PC-3 (cell line): Measurements from ENCODE around the gene VPS13A. TPM values are rescaled to one million over a fixed set of nuclear protein-coding genes. Genes with fewer than 3 reads are reported as not detected.

Experiments used
- ATAC-seq: fragments of 200-7000 bp; cut with Tn5 transposase; 2 replicates; pipeline ENCODE4 v1.9.1; 2020; ENCODE audit warnings: mild to moderate bottlenecking, moderate library complexity
- BruUV-seq: library from RNA; stranded (reverse); fragments of 400-500 nt; replicated peaks from 2 replicates; lab custom pipeline; 2021; lab: Mats Ljungman, UMichigan
- CTCF ChIA-PET: fragments of 300-600 bp; sonication (Branson Sonifier 250); formaldehyde crosslinking; loops from one replicate; lab custom pipeline; 2022; ENCODE audit warnings: antibody characterized with exemption; lab: Charles Lee
- POLR2A ChIA-PET: fragments of 300-600 bp; sonication (Branson Sonifier 250); formaldehyde crosslinking; loops from one replicate; lab custom pipeline; 2022; ENCODE audit warnings: antibody characterized with exemption; ENCODE audit not compliant: unreplicated experiment; lab: Charles Lee
- DNase-seq: peaks from one replicate; pipeline ENCODE4 v3.0.0-alpha.2; 2015
- H2AFZ ChIP-seq: fragments of 300-600 bp; sonication (generic); 2 replicates; pipeline ENCODE4 v1.6.0; 2016; ENCODE audit warnings: antibody characterized with exemption, low read length
- H3F3A ChIP-seq: fragments of 300-600 bp; sonication (generic); one replicate; pipeline ENCODE4 v1.6.0; 2017; ENCODE audit warnings: antibody characterized with exemption, low read length, control low read depth, mild to moderate bottlenecking; ENCODE audit not compliant: unreplicated experiment
- H3K27ac ChIP-seq: fragments of 300-600 bp; sonication (generic); 2 replicates; pipeline ENCODE4 v1.5.1; 2016; ENCODE audit warnings: mild to moderate bottlenecking, low read length
- H3K27me3 ChIP-seq: fragments of 300-600 bp; sonication (generic); 2 replicates; pipeline ENCODE4 v1.6.1; 2016; ENCODE audit warnings: low read length, mixed read lengths
- H3K36me3 ChIP-seq: fragments of 300-600 bp; sonication (generic); 2 replicates; pipeline ENCODE4 v1.6.1; 2016; ENCODE audit warnings: low read depth, mixed run types, low read length, mixed read lengths
- H3K4me1 ChIP-seq: fragments of 300-600 bp; sonication (generic); 2 replicates; pipeline ENCODE4 v1.5.1; 2016; ENCODE audit warnings: low read length; ENCODE audit not compliant: insufficient read depth
- H3K4me2 ChIP-seq: fragments of 300-600 bp; sonication (generic); 2 replicates; pipeline ENCODE4 v1.6.0; 2016; ENCODE audit warnings: low read length
- H3K4me3 ChIP-seq: fragments of 300-600 bp; sonication (generic); 2 replicates; pipeline ENCODE4 v1.5.1; 2016; ENCODE audit warnings: mild to moderate bottlenecking, low read length, mixed read lengths
- H3K79me2 ChIP-seq: fragments of 300-600 bp; sonication (generic); 2 replicates; pipeline ENCODE4 v1.6.1; 2017; ENCODE audit warnings: low read length, mixed read lengths
- H3K9ac ChIP-seq: fragments of 300-600 bp; sonication (generic); 2 replicates; pipeline ENCODE4 v1.6.0; 2016; ENCODE audit warnings: mild to moderate bottlenecking, low read length
- H3K9me2 ChIP-seq: fragments of 300-600 bp; sonication (generic); replicated peaks from 2 replicates; pipeline ENCODE4 v1.6.1; 2016; ENCODE audit warnings: mixed run types, low read length, mixed read lengths
- H3K9me3 ChIP-seq: fragments of 300-600 bp; sonication (generic); 2 replicates; pipeline ENCODE4 v1.6.1; 2016; ENCODE audit warnings: low read length, mixed read lengths
- H4K20me1 ChIP-seq: fragments of 300-600 bp; sonication (generic); 2 replicates; pipeline ENCODE4 v1.6.1; 2016; ENCODE audit warnings: low read length, mixed read lengths
- CTCF ChIP-seq: fragments of 300-600 bp; sonication (generic); conservative IDR thresholded peaks from 2 replicates; pipeline ENCODE4 v1.5.1; 2017; ENCODE audit warnings: antibody characterized with exemption, low read depth, mild to moderate bottlenecking, low read length
- EZH2 ChIP-seq: fragments of 300-600 bp; sonication (generic); IDR thresholded peaks from one replicate; pipeline ENCODE4 v1.6.1; 2017; ENCODE audit warnings: antibody characterized with exemption, mild to moderate bottlenecking, low read length; ENCODE audit not compliant: unreplicated experiment
- EZH2phosphoT487 ChIP-seq: fragments of 300-600 bp; sonication (generic); IDR thresholded peaks from 2 replicates; pipeline ENCODE4 v1.6.1; 2018; ENCODE audit warnings: mild to moderate bottlenecking, antibody characterized with exemption, low read length, borderline replicate concordance
- intact Hi-C: fragments of 100-400 bp; cut with micrococcal nuclease; formaldehyde crosslinking; loops from 2 replicates; pipeline ENCODE4 v1.9.0; 2023
- total RNA-seq: library from RNA; depleted of rRNA; stranded (reverse); fragments of >200 nt; gene quantifications from 2 replicates; pipeline ENCODE4 v1.2.3, GENCODE V29; 2014

Gene VPS13A
- total RNA-seq, 1 experiment from 2014 or later, result 17.5 TPM

GRCh38 chr9:77149879-77150278, 27.5 kb upstream of the VPS13A start:
- ChIA-PET POLR2A (no interaction called here), CTCF (no interaction called here)
- no peak overlapping the region for H3K27ac ChIP-seq
- H3K9me3 ChIP-seq, result no peaks in the 10 kb centered on the region
- H3K79me2 ChIP-seq, result no peaks in the 10 kb centered on the region
- H3K27me3 ChIP-seq, result peaks cover 11% of the 10 kb centered on the region; the same call in 1 of the 2 replicates
- no peaks in the 10 kb centered on the region for H3F3A ChIP-seq
- intact Hi-C loops, result loop anchor here (1.0 to 10.0 kb wide), 3 partner anchors 135 to 389 kb away; partner anchors contain the start of gene FOXB2
- ATAC-seq (no peak), DNase-seq (no peak)
- H3K36me3 ChIP-seq, result no peaks in the 10 kb centered on the region
- H3K9me2 ChIP-seq, result no peaks in the 10 kb centered on the region
- BruUV-seq, result no TSS peak
- no peak overlapping the region for H3K9ac ChIP-seq
- H3K4me1 ChIP-seq, result no peaks in the 10 kb centered on the region
- TF ChIP-seq CTCF (no peak), EZH2 (no peak), EZH2phosphoT487 (no peak)
- no peak overlapping the region for H3K4me3 ChIP-seq
- no peaks in the 10 kb centered on the region for H4K20me1 ChIP-seq
- no peak overlapping the region for H3K4me2 ChIP-seq
- H2AFZ ChIP-seq, result no peak overlapping the region

GRCh38 chr9:77152289-77152688, 25.0 kb upstream of the VPS13A start:
- H3F3A ChIP-seq, result no peaks in the 10 kb centered on the region
- no peak overlapping the region for H3K4me2 ChIP-seq
- H4K20me1 ChIP-seq, result no peaks in the 10 kb centered on the region
- CTCF ChIA-PET, result no interaction called here
- peaks cover 11% of the 10 kb centered on the region; the same call in 1 of the 2 replicates for H3K27me3 ChIP-seq
- no peaks in the 10 kb centered on the region for H3K4me1 ChIP-seq
- H3K9ac ChIP-seq, result no peak overlapping the region
- BruUV-seq, result no TSS peak
- TF ChIP-seq EZH2phosphoT487 (no peak), CTCF (no peak), EZH2 (no peak)
- H3K36me3 ChIP-seq, result no peaks in the 10 kb centered on the region
- H3K79me2 ChIP-seq, result no peaks in the 10 kb centered on the region
- no peaks in the 10 kb centered on the region for H3K9me2 ChIP-seq
- H3K4me3 ChIP-seq, result no peak overlapping the region
- no peak overlapping the region for H3K27ac ChIP-seq
- H3K9me3 ChIP-seq, result no peaks in the 10 kb centered on the region
- POLR2A ChIA-PET, result no interaction called here
- ATAC-seq, result no peak
- DNase-seq, result no peak
- intact Hi-C loops, result loop anchor here (10.0 kb wide), 1 partner anchor 137 kb away; the partner anchor contains the start of gene FOXB2
- no peak overlapping the region for H2AFZ ChIP-seq

- Histone ChIP-seq H3K9me2 (no peaks in the 10 kb centered on the region), H3K27ac (no peak overlapping the region), H3K4me1 (no peaks in the 10 kb centered on the region), H3K9me3 (no peaks in the 10 kb centered on the region), H4K20me1 (no peaks in the 10 kb centered on the region), H3K4me2 (no peak overlapping the region), H3K4me3 (no peak overlapping the region), H3K9ac (no peak overlapping the region), H3K27me3 (peaks cover 8% of the 10 kb centered on the region; the same call in 1 of the 2 replicates), H3K36me3 (no peaks in the 10 kb centered on the region), H2AFZ (no peak overlapping the region), H3K79me2 (no peaks in the 10 kb centered on the region), H3F3A (no peaks in the 10 kb centered on the region)
- no peak for TF ChIP-seq EZH2phosphoT487
- no peak for TF ChIP-seq CTCF
- no peak for TF ChIP-seq EZH2
- CTCF ChIA-PET, result interaction anchor here (0.6 kb wide), 1 partner anchor 595 kb away, joined by 5 read pairs; no protein-coding TSS in a partner anchor
- BruUV-seq, result no TSS peak
- POLR2A ChIA-PET, result no interaction called here
- intact Hi-C loops, result loop anchor here (10.0 kb wide), 1 partner anchor 142 kb away; the partner anchor contains the start of gene FOXB2
- ATAC-seq (no peak), DNase-seq (no peak)
These were observed 20.5 kb upstream of the VPS13A start for GRCh38 chr9:77156646-77157371.
